HG03280 (cell line): Measurements from ENCODE around the gene SERPINB8.

ENCODE experiments used
- ATAC-seq: cut with Tn5 transposase; IDR thresholded peaks from one replicate; pipeline ENCODE4 v1.9.1; 2021; ENCODE audit warnings: mild to moderate bottlenecking, moderate library complexity; ENCODE audit not compliant: unreplicated experiment

SERPINB8 gene

GRCh38 chr18:64011513-64011912, 41.6 kb downstream of the SERPINB8 start:
- ATAC-seq, result no peak

GRCh38 chr18:64017870-64018269, 48.0 kb downstream of the SERPINB8 start:
- ATAC-seq, result no peak

- ATAC-seq, result no peak
These were observed 50.3 kb downstream of the SERPINB8 start for GRCh38 chr18:64019922-64020756.

DNA sequence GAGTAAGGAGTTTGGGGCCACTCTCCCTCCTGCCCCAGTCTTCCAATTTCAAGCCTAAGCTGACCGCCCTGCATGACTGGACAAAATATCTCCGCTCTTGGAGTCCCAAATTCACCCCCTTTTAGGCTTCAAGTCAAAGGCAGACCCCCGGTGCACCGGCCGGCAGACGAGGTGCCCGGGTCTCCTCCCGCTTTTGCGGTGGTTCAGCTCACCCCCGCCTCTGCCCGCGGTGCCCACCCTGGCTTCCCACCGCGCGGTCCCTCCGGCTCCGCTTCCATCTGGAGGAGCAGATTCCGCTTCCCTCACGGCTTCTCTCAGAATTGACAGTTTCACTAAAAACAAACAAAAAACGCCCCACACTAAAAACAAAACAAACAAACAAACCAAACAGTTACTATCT, 56.5 kb downstream of the SERPINB8 start:
- no peak for ATAC-seq

- peak; percentile 65 for ATAC-seq
These were observed 58.2 kb downstream of the SERPINB8 start for GRCh38 chr18:64027931-64028695.

DNA sequence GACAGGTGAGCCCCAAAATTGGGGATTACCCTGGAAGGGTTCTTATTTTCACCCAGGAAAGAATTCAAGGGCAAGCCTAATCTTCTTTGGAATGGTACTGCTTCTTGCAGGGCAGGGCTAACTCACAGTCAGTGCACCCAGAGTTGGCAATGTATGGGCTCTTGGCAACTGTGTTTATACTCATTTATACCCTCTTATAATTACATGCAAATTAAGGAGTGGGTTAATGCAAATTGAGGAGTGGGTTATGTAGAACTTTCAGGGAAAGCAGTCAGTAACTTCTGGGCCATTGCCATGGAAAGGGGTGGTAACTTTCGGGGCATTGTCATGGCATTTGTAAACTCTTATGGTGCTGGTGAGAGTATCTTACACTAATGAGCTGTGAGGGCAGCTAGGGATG, 59.2 kb downstream of the SERPINB8 start:
- ATAC-seq, result no peak

DNA sequence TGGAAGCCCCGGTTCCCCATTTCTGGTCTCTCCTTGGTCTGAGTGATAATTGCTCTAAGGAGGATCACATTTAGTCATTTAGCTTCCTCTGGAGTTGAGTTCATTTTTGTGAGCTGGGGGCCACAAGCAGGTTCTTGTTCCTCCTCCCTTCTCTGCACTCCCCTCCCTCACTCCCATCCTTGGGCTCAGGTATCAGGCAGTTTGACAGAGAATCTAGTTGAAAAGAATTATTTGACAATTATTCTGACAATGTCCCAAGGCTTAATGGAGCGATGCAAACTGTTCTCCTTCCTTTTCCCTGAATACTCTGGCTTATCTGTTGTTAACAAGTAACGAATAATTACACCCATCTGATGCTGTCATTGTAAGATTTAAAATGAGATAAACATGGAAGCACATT, 61.5 kb downstream of the SERPINB8 start:
- ATAC-seq, result no peak

GRCh38 chr18:64032312-64032711, 62.4 kb downstream of the SERPINB8 start:
- ATAC-seq, result no peak

GRCh38 chr18:64037812-64038414, 68.0 kb downstream of the SERPINB8 start:
- ATAC-seq, result peak; percentile 73
